ENCODE measurements around the gene LETM1. TPM values are rescaled to one million over a fixed set of nuclear protein-coding genes. Genes with fewer than 3 reads are reported as not detected.

LETM1 gene
- total and polyA plus RNA-seq, 2 donors (not counting 3 experiments of a cell fraction or from before 2014, with no cell fraction given) = 25.6 to 62.5 TPM

GRCh38 chr4:1823545-1823932 lies 32.4 kb downstream of the LETM1 start:
- Histone ChIP-seq H3K79me2 (ENCODE audit: control insufficient read depth, insufficient read depth, low read length) (no peaks in the 10 kb centered on the region), H3K27ac (ENCODE audit: insufficient read depth, low read depth, low read length) (no peak overlapping the region), H2AFZ (ENCODE audit: low read depth, low read length) (no peak overlapping the region), H3K4me3 (replicated peaks in 1 of 3; ENCODE audit: insufficient read depth in 1 of 3, low read depth in 1 of 3, low read length in 3 of 3) (no peak overlapping the region), H3K4me1 (ENCODE audit: control insufficient read depth, extremely low read depth, insufficient read depth, low read length) (no peaks in the 10 kb centered on the region), H3K27me3 (ENCODE audit: control insufficient read depth in 2 of 2, insufficient read depth in 2 of 2, low read length in 2 of 2) (no peaks in the 10 kb centered on the region), H3K9me1 (replicated peaks; ENCODE audit: control insufficient read depth, extremely low read depth, insufficient read depth, low read length) (no peaks in the 10 kb centered on the region), H3K4me2 (ENCODE audit: insufficient read depth, low read length) (no peak overlapping the region), H3K9me3 (replicated peaks; ENCODE audit: control insufficient read depth, insufficient read depth, low read length) (no peaks in the 10 kb centered on the region), H3K36me3 (ENCODE audit: control insufficient read depth in 2 of 2, extremely low read depth in 1 of 2, insufficient read depth in 2 of 2, low read length in 2 of 2) (peaks cover 6 to 38% of the 10 kb centered on the region in 2 experiments), H4K20me1 (replicated peaks; ENCODE audit: control insufficient read depth, extremely low read depth, insufficient read depth, low read length) (no peaks in the 10 kb centered on the region), H3K9ac (replicated peaks; ENCODE audit: extremely low read depth, insufficient read depth, low read length) (no peak overlapping the region)
- ChIA-PET CTCF (no interaction called here), POLR2A (no interaction called here)
- no peak for TF ChIP-seq MYC (IDR thresholded peaks at IDR 0.05; ENCODE audit: low read depth, low read length)
- intact Hi-C loops (cut with micrococcal nuclease) = no loop called here
- BruUV-seq (replicated peaks) = no TSS peak
- no peak for DNase-seq (ENCODE audit: low read depth, low spot score)
- no peak for FAIRE-seq
- dilution Hi-C loops (cut with MboI; ENCODE audit: extremely low pct_ligation_motif_present, low sequenced_read_pairs) = no loop called here

GRCh38 chr4:1822568-1823544 lies 33.1 kb downstream of the LETM1 start:
- Histone ChIP-seq H3K9ac (replicated peaks; ENCODE audit: extremely low read depth, insufficient read depth, low read length) (no peak overlapping the region), H3K27ac (ENCODE audit: insufficient read depth, low read depth, low read length) (no peak overlapping the region), H3K9me1 (replicated peaks; ENCODE audit: control insufficient read depth, extremely low read depth, insufficient read depth, low read length) (no peaks in the 10 kb centered on the region), H3K4me2 (ENCODE audit: insufficient read depth, low read length) (no peak overlapping the region), H3K36me3 (ENCODE audit: control insufficient read depth in 2 of 2, extremely low read depth in 1 of 2, insufficient read depth in 2 of 2, low read length in 2 of 2) (peaks cover 6 to 38% of the 10 kb centered on the region in 2 experiments), H3K4me3 (replicated peaks in 1 of 3; ENCODE audit: insufficient read depth in 1 of 3, low read depth in 1 of 3, low read length in 3 of 3) (no peak overlapping the region), H3K79me2 (ENCODE audit: control insufficient read depth, insufficient read depth, low read length) (no peaks in the 10 kb centered on the region), H3K9me3 (replicated peaks; ENCODE audit: control insufficient read depth, insufficient read depth, low read length) (no peaks in the 10 kb centered on the region), H4K20me1 (replicated peaks; ENCODE audit: control insufficient read depth, extremely low read depth, insufficient read depth, low read length) (no peaks in the 10 kb centered on the region), H3K27me3 (ENCODE audit: control insufficient read depth in 2 of 2, insufficient read depth in 2 of 2, low read length in 2 of 2) (no peaks in the 10 kb centered on the region), H3K4me1 (ENCODE audit: control insufficient read depth, extremely low read depth, insufficient read depth, low read length) (no peaks in the 10 kb centered on the region), H2AFZ (ENCODE audit: low read depth, low read length) (no peak overlapping the region)
- dilution Hi-C loops (cut with MboI; ENCODE audit: extremely low pct_ligation_motif_present, low sequenced_read_pairs) = no loop called here
- intact Hi-C loops (cut with micrococcal nuclease) = no loop called here
- no TSS peak for BruUV-seq (replicated peaks)
- DNase-seq (ENCODE audit: low read depth, low spot score) (no peak), FAIRE-seq (no peak)
- ChIA-PET CTCF (no interaction called here), POLR2A (no interaction called here)
- TF ChIP-seq MYC (IDR thresholded peaks at IDR 0.05; ENCODE audit: low read depth, low read length) = no peak
- no peak for TF ChIP-seq JUN (IDR thresholded peaks at IDR 0.05; ENCODE audit: borderline replicate concordance, insufficient read depth, insufficient read length, low read depth)
- no peak for TF ChIP-seq CTCF (IDR thresholded peaks at IDR 0.05; ENCODE audit: extremely low read depth in 1 of 2, insufficient read depth in 1 of 2, low read depth in 1 of 2, low read length in 2 of 2)
- no peak for TF ChIP-seq POLR2A (IDR thresholded peaks at IDR 0.05; ENCODE audit: low read depth, low read length)
- no peak for TF ChIP-seq POLR2AphosphoS5 (IDR thresholded peaks at IDR 0.05; ENCODE audit: insufficient read depth, low read depth, low read length)

All from endothelial cell of umbilical vein (primary cell).